ENCODE measurements around the gene GRM3.

DNA sequence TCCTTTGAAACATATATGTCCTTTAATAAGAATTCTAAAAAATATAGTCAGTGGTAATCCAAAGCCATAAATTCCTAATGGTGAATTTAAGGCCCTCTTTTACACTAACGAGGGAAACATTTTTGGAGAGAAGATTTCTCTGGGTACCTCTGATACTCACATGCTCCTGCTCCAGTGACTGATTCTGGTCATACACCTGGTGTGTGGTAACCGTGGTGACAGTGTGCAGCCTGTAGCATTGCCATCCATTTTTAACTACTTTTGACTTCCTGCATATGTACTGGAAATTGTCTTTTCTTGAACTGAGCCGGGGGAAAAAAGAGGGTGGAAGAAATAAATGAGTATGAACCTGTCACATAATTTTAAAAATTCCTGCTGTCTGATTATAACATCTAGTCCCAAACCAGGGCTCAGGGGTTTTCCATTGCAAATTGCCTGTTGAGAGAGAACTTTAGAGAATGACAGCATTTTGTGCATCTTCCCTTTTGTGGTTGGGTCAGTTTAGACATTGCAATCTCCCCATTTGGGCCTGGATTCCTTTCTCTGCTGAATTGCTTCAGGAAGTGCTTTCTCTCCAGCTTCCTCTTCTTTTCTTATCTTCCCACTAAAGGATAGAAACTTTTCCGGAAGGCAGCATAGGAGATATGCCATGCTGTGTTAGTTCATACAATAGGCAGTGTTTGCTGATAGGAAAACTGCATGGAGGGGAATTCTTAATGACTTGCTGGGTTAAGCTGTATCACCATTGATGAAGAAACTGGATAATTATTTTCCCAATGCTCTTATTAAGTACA, 125.5 kb downstream of the GRM3 start:
- TF ChIP-seq, protein P1, sequence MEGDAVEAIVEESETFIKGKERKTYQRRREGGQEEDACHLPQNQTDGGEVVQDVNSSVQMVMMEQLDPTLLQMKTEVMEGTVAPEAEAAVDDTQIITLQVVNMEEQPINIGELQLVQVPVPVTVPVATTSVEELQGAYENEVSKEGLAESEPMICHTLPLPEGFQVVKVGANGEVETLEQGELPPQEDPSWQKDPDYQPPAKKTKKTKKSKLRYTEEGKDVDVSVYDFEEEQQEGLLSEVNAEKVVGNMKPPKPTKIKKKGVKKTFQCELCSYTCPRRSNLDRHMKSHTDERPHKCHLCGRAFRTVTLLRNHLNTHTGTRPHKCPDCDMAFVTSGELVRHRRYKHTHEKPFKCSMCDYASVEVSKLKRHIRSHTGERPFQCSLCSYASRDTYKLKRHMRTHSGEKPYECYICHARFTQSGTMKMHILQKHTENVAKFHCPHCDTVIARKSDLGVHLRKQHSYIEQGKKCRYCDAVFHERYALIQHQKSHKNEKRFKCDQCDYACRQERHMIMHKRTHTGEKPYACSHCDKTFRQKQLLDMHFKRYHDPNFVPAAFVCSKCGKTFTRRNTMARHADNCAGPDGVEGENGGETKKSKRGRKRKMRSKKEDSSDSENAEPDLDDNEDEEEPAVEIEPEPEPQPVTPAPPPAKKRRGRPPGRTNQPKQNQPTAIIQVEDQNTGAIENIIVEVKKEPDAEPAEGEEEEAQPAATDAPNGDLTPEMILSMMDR (IDR thresholded peaks at IDR 0.05): no peak
- no peak for TF ChIP-seq POLR2A (IDR thresholded peaks at IDR 0.05)

All from thyroid gland (tissue), 4 donors.